GM18861 (cell line): ENCODE measurements around the gene IL12A.
A peak's percentile ranks its signal among the peaks of the same experiment; 100 is the strongest.

Experiments
- ATAC-seq: cut with Tn5 transposase; IDR thresholded peaks from one replicate; pipeline ENCODE4 v1.9.1; 2021; ENCODE audit not compliant: unreplicated experiment

IL12A gene

GRCh38 chr3:159989973-159990846, 1.6 kb downstream of the IL12A start:
- ATAC-seq = no peak

- no peak for ATAC-seq
These were observed 3.0 kb downstream of the IL12A start for GRCh38 chr3:159991591-159991990.

GRCh38 chr3:159992589-159992988, 4.0 kb downstream of the IL12A start:
- ATAC-seq = no peak

- ATAC-seq = no peak
These were observed 5.5 kb downstream of the IL12A start for GRCh38 chr3:159994182-159994581.

GRCh38 chr3:159995091-159995490, 6.5 kb downstream of the IL12A start:
- ATAC-seq = no peak

- no peak for ATAC-seq
These were observed 7.4 kb downstream of the IL12A start for GRCh38 chr3:159996018-159996417.

- no peak for ATAC-seq
These were observed 8.3 kb downstream of the IL12A start for GRCh38 chr3:159996959-159997358.

GRCh38 chr3:160001148-160001760, 12.6 kb downstream of the IL12A start:
- ATAC-seq = no peak

- ATAC-seq = no peak
These were observed 13.4 kb downstream of the IL12A start for GRCh38 chr3:160001850-160002623.

GRCh38 chr3:160003520-160004128, 15.0 kb downstream of the IL12A start:
- ATAC-seq = peak; percentile 85

- ATAC-seq = no peak
These were observed 16.4 kb downstream of the IL12A start for GRCh38 chr3:160005004-160005403.

GRCh38 chr3:160006282-160007163, 17.9 kb downstream of the IL12A start:
- ATAC-seq = peak; percentile 49

GRCh38 chr3:160008961-160009360, 20.3 kb downstream of the IL12A start:
- no peak for ATAC-seq

GRCh38 chr3:160009525-160009924, 20.9 kb downstream of the IL12A start:
- ATAC-seq = no peak

- ATAC-seq = peak; percentile 65
These were observed 21.9 kb downstream of the IL12A start for GRCh38 chr3:160010578-160010977.

- peak; percentile 87 for ATAC-seq
These were observed 23.5 kb downstream of the IL12A start for GRCh38 chr3:160012108-160012507.

- no peak for ATAC-seq
These were observed 28.3 kb downstream of the IL12A start for GRCh38 chr3:160016972-160017371.

GRCh38 chr3:160018959-160019358, 30.3 kb downstream of the IL12A start:
- ATAC-seq = no peak

GRCh38 chr3:160020057-160020711, 31.5 kb downstream of the IL12A start:
- ATAC-seq = no peak

GRCh38 chr3:160022068-160022467, 33.4 kb downstream of the IL12A start:
- no peak for ATAC-seq
